ENCODE results near the gene MTX1.
"Not testable (repeated sequence)": the region's sequence is repeated elsewhere in the genome, so short reads cannot be mapped to it uniquely, and the experiment has no call there.

MTX1 gene

GRCh38 chr1:155208541-155209311, at the start of gene MTX1:
MTX1 (plus strand) TSS chr1:155208695; CDS start chr1:155208805, 110 bp downstream.
- DNase-seq: peak; percentile 88

GRCh38 chr1:155158991-155159390, 49.5 kb upstream of the MTX1 start:
- no peak for DNase-seq

GRCh38 chr1:155160128-155160527, 48.4 kb upstream of the MTX1 start:
- DNase-seq: no peak

GRCh38 chr1:155162631-155163030, 45.9 kb upstream of the MTX1 start:
- DNase-seq: not testable (repeated sequence)

- not testable (repeated sequence) for DNase-seq
Observed at GRCh38 chr1:155163785-155164184, 44.7 kb upstream of the MTX1 start.

- not testable (repeated sequence) for DNase-seq
Observed at GRCh38 chr1:155164625-155165024, 43.9 kb upstream of the MTX1 start.

GRCh38 chr1:155166051-155166470, 42.4 kb upstream of the MTX1 start:
- no peak for DNase-seq

- DNase-seq: no peak
Observed at GRCh38 chr1:155166471-155167165, 41.9 kb upstream of the MTX1 start.

GRCh38 chr1:155167166-155168104, 41.1 kb upstream of the MTX1 start:
- peak; percentile 89 for DNase-seq

GRCh38 chr1:155168105-155168445, 40.4 kb upstream of the MTX1 start:
- not testable (repeated sequence) for DNase-seq

- no peak for DNase-seq
Observed at GRCh38 chr1:155168456-155169210, 39.9 kb upstream of the MTX1 start.

- no peak for DNase-seq
Observed at GRCh38 chr1:155169541-155169940, 39.0 kb upstream of the MTX1 start.

GRCh38 chr1:155170101-155170785, 38.3 kb upstream of the MTX1 start:
- no peak for DNase-seq

GRCh38 chr1:155170806-155171205, 37.7 kb upstream of the MTX1 start:
- DNase-seq: no peak

GRCh38 chr1:155171836-155172731, 36.4 kb upstream of the MTX1 start:
- no peak for DNase-seq

- DNase-seq: peak; percentile 97
Observed at GRCh38 chr1:155172732-155173477, 35.6 kb upstream of the MTX1 start, which contains the start of gene KRTCAP2. KRTCAP2 (minus strand) TSS chr1:155173304; CDS start chr1:155173224, 80 bp downstream.

GRCh38 chr1:155173478-155174323, 34.8 kb upstream of the MTX1 start, which contains the start of gene TRIM46:
TRIM46 (plus strand) TSS chr1:155173849; CDS start chr1:155173967, 118 bp downstream.
- peak; percentile 84 for DNase-seq
